PC-3 (cell line): ENCODE data around the gene AP4B1.
"Not testable (repeated sequence)": the region's sequence is repeated elsewhere in the genome, so short reads cannot be mapped to it uniquely, and the experiment has no call there.

Experiments
- CTCF ChIP-seq: fragments of 300-600 bp; sonication (generic); conservative IDR thresholded peaks from 2 replicates; pipeline ENCODE4 v1.5.1; 2017; ENCODE audit warnings: antibody characterized with exemption, low read depth, mild to moderate bottlenecking, low read length
- EZH2 ChIP-seq: fragments of 300-600 bp; sonication (generic); IDR thresholded peaks from one replicate; pipeline ENCODE4 v1.6.1; 2017; ENCODE audit warnings: antibody characterized with exemption, mild to moderate bottlenecking, low read length; ENCODE audit not compliant: unreplicated experiment
- EZH2phosphoT487 ChIP-seq: fragments of 300-600 bp; sonication (generic); IDR thresholded peaks from 2 replicates; pipeline ENCODE4 v1.6.1; 2018; ENCODE audit warnings: mild to moderate bottlenecking, antibody characterized with exemption, low read length, borderline replicate concordance

GRCh38 chr1:113852694-113853093 is 51.9 kb downstream of the AP4B1 start:
- not testable (repeated sequence) for TF ChIP-seq EZH2, CTCF, EZH2phosphoT487
